Stimulated activated naive CD8-positive, alpha-beta T cell treated with anti-CD3 and anti-CD28 coated beads, Interleukin-15, amount 100 ng/mL, for 72 hours (primary cell): ENCODE measurements around the gene INPP5D.

Source experiments
- ATAC-seq: fragments of 150-1000 bp; cut with Tn5 transposase; 2 replicates; pipeline ENCODE4 v1.10.0; 2021; ENCODE audit warnings: mild to moderate bottlenecking, moderate library complexity
- DNase-seq, 2 donors: peaks; one replicate each; pipeline ENCODE4 v3.0.0; 2021 to 2022
- H3K27ac Mint-ChIP-seq, 2 donors: one replicate each; pipeline ENCODE4 v1.8.0; 2022; ENCODE audit warnings: mild to moderate bottlenecking in 2 of 2, mixed read lengths in 2 of 2, moderate library complexity in 2 of 2
- H3K27me3 Mint-ChIP-seq: one replicate; pipeline ENCODE4 v1.8.0; 2022; ENCODE audit warnings: mixed read lengths
- H3K4me1 Mint-ChIP-seq: one replicate; pipeline ENCODE4 v1.8.0; 2022; ENCODE audit warnings: mild to moderate bottlenecking, mixed read lengths
- H3K4me3 Mint-ChIP-seq, 2 donors: one replicate each; pipeline ENCODE4 v1.8.0; 2022; ENCODE audit warnings: mild to moderate bottlenecking in 2 of 2, mixed read lengths in 2 of 2, moderate library complexity in 1 of 2
- H3K9me3 Mint-ChIP-seq, 2 donors: one replicate each; pipeline ENCODE4 v1.8.0; 2022; ENCODE audit warnings: mixed read lengths in 2 of 2

INPP5D gene

DNA sequence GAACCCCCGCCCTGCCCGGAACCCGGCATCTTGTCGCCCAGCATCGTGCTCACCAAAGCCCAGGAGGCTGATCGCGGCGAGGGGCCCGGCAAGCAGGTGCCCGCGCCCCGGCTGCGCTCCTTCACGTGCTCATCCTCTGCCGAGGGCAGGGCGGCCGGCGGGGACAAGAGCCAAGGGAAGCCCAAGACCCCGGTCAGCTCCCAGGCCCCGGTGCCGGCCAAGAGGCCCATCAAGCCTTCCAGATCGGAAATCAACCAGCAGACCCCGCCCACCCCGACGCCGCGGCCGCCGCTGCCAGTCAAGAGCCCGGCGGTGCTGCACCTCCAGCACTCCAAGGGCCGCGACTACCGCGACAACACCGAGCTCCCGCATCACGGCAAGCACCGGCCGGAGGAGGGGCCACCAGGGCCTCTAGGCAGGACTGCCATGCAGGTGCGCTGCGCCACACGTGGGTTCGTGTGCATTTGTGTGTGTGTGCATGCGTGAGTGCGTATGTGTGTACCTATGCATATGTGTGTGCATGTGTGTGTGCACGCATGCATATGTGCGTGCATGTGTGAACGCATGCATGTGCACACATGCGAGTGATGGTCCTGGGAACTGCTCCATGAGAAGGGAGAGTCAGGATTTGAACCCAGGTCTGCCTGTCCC is 144.3 kb downstream of the INPP5D start:
- Mint-ChIP-seq H3K27me3 (no peaks in the 10 kb centered on the region), H3K4me3 (no peak overlapping the region), H3K9me3 (peaks cover 9 to 23% of the 10 kb centered on the region in 2 donors), H3K4me1 (peaks cover 21% of the 10 kb centered on the region), H3K27ac (peak overlapping the region in 1 of 2 donors; percentile 71)
- DNase-seq (no peak), ATAC-seq (peak; percentile 29)

DNA sequence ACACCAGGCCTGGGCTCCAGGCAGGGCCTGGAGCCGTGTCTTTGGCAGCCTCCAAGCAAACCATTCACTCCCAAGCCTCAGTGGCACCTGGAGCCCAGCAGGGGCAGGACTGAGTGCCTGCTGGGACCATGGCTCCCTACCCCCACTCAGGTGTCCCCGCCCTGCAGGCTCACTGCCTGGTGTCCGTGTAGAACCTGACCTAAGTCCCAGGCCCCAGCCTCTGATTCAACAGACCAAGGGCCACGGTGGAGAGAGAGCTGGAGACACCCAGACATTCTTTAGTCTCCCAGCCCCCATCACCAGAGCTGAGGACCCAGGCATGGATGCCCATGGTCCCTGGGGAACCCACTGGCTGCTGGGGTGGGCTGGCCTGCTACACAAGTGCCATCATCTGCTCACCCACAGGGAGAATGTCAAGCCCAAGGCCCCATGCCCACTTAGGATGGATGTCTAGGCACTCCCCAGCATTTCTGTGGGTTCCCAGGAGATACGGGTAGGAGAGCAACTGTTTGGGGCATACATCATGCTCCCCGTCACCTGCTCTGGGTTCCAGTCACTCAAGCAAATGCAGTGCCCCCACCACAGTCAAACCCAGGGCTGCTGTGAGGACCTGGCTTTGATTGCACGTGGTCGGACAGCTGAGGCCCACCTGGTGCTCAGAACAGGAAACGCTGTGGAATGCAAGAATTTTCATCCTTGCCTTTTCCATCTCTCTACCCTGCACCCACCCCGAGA is 148.4 kb downstream of the INPP5D start:
- Mint-ChIP-seq H3K9me3 (no peaks in the 10 kb centered on the region), H3K27me3 (no peaks in the 10 kb centered on the region), H3K4me3 (no peak overlapping the region), H3K4me1 (peaks cover 32% of the 10 kb centered on the region), H3K27ac (peak overlapping the region; percentile 48 to 62)
- DNase-seq: no peak
- ATAC-seq: peak; percentile 29

DNA sequence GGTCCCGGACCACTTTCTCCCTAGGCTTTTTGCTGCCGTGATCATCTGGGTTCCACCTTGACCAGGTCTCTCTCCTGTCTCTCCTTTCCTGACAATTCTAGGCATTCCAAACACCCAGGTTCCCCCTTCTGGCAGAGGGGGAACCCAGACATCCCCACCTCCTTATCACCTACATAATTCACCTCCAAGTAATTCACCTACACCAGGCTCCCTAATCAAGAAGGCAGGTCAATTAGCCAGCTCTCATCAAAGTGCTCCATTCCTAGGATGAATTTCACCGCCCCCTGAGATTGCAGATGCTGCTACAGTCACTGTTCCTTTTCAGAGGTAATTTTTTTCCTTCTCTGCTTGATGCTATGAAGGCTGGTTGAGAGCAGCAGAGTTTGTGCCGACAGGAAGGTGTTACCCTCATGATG is 149.0 kb downstream of the INPP5D start:
- H3K27me3 Mint-ChIP-seq: no peaks in the 10 kb centered on the region
- peaks cover 32% of the 10 kb centered on the region for H3K4me1 Mint-ChIP-seq
- H3K27ac Mint-ChIP-seq: peak overlapping the region in 1 of 2 donors; percentile 62
- ATAC-seq: no peak
- DNase-seq: no peak
- H3K4me3 Mint-ChIP-seq: no peak overlapping the region
- H3K9me3 Mint-ChIP-seq: no peaks in the 10 kb centered on the region

DNA sequence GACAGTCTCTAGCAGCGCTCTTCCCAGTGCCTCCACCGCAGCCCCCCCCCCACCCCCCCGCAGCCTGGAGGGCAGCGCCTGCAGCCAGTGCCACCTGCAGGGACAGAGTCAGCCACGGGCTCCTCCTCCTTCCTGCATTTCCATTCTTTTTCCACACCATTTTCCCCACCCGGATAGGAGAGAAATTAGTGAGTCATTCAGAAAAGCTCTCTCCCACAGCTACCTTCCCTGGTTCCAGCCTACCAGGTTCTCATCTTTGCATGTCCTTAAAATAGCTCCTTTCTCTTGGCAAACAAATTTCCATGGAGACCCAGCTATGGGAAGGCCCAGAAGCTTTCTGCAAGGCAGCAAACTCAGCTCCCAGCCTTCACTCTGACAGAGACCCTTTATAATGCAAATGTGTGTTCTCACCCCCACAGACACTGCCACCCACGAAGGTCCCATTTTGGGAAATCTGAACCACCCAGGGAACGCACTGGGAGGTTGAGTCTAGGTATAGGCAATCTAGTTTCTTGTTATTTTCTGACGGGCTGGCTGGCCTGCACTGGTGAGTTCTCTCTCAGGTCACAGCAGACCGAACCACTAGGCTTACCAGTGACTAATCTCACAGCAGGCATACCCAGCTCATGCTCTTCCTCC is 149.5 kb downstream of the INPP5D start:
- DNase-seq: no peak
- Mint-ChIP-seq H3K4me3 (no peak overlapping the region), H3K27me3 (no peaks in the 10 kb centered on the region), H3K9me3 (no peaks in the 10 kb centered on the region), H3K4me1 (peaks cover 32% of the 10 kb centered on the region), H3K27ac (peak overlapping the region in 1 of 2 donors; percentile 69)
- peak; percentile 41 for ATAC-seq

DNA sequence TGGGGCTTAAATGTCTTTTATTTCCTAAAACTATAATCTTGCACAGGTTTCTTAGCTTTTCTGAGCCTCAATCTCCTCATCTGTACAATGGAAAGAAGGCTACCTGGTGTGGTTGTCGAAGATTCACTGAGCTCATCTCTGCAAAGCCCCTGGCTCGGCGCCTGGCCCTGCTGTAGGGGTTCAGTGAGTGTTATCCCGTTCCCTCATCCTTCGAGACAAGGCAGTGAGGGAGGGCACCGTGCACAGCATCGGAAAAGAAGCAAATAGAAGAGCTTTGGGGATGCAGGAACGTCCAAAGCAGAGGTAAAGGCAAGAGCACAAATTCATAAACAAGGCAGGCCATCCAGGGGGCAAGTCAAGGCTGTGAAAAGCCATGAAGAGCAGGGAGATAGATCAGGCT is 150.1 kb downstream of the INPP5D start:
- Mint-ChIP-seq H3K4me1 (peaks cover 32% of the 10 kb centered on the region), H3K4me3 (no peak overlapping the region), H3K27ac (peak overlapping the region; percentile 35 to 79), H3K27me3 (no peaks in the 10 kb centered on the region), H3K9me3 (no peaks in the 10 kb centered on the region)
- ATAC-seq (no peak), DNase-seq (no peak)

DNA sequence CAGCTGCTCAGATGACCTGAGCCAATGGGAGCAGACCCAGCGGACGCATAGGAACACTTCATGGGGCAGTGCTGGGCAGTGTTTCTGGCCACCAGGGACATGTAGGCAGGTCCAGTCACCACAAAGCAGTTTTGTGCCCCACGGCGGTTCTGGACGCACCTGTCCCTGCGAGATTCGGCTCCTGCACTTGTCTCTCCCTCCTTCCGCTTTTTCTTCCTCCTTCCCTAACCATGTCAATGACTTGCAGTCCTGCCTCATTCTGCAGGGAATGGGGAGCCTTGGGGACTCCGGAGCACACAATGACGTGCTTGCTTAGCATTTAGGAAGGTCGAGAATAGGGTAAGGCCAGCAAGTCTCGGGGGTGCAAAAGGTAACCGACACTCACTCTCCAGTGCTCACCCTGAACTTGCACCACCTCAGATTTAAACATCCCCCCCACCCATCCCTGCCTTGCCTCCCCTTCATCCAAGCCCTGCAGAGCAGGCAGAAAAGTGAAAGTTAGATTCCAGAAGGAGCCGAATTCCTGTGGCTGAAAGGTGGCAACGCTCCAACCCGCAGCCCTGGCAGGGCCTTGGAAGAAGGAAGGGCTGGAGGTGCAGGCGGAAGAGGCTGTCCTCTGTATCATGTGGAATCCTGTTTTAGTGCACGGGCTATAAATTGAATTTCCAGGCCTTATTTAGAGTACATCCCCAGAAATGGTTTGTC is 150.9 kb downstream of the INPP5D start:
- DNase-seq (no peak), ATAC-seq (no peak)
- peaks cover 32% of the 10 kb centered on the region for H3K4me1 Mint-ChIP-seq
- H3K27me3 Mint-ChIP-seq: no peaks in the 10 kb centered on the region
- H3K9me3 Mint-ChIP-seq: no peaks in the 10 kb centered on the region
- H3K27ac Mint-ChIP-seq: no peak overlapping the region
- no peak overlapping the region for H3K4me3 Mint-ChIP-seq

DNA sequence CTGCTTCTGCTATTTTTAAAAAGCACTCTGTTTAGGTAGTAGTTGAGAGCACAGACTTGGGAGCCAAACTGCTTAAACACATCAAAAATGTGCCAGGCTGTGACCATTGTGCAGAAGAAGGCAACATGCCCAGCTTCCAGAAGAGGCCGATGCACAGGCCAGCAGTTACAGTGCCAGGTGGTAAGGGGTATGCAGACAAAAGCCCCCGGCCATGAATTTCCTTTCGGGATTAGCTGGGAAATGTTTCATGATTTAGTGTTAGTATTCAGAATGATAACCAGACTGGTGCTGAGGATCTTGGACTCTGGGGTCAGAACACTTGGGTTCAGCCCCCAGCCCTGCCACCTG is 151.4 kb downstream of the INPP5D start:
- DNase-seq: no peak
- Mint-ChIP-seq H3K27me3 (no peaks in the 10 kb centered on the region), H3K4me3 (no peak overlapping the region), H3K9me3 (no peaks in the 10 kb centered on the region), H3K4me1 (peaks cover 32% of the 10 kb centered on the region), H3K27ac (no peak overlapping the region)
- ATAC-seq: no peak

DNA sequence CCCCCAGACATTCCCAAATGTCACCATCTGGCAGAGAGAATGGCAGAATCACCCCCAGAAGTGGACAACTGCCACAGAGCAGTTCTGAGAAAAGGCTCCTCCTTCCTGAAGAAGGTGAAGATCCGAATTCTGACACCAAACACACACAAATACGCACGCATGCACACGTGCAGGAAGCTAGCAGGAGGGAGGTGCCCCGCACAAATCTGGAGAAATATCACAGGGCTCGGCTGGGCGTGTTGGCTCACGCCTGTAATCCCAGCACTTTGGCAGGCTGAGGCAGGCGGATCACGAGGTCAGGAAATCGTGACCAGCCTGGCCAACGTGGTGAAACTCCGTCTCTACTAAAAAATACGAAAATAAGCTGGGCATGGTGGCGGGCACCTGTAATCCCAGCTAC is 152.9 kb downstream of the INPP5D start:
- H3K27ac Mint-ChIP-seq: peak overlapping the region in 1 of 2 donors; percentile 20
- DNase-seq (no peak), ATAC-seq (no peak)
- no peaks in the 10 kb centered on the region for H3K27me3 Mint-ChIP-seq
- no peaks in the 10 kb centered on the region for H3K9me3 Mint-ChIP-seq
- no peak overlapping the region for H3K4me3 Mint-ChIP-seq
- peaks cover 24% of the 10 kb centered on the region for H3K4me1 Mint-ChIP-seq

DNA sequence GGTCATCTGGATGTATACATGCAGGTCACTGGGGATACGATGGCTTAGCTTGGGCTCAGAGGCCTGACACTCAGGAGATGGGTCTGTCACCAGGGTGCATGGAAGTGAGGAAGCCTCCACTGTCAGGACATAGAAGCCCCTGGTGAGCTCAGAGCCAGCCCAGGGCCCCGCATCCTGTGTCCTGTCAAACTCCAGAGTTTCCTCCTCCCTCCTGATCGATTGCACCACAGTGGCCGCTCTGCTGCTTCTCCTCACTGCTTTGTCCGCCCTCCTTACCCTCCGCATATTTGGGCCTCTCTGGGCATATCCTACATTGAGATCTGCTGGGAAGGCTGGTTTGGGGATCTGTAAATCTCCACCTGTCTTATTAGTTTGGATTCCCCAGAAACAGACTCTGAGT is 153.8 kb downstream of the INPP5D start:
- ATAC-seq: no peak
- Mint-ChIP-seq H3K4me3 (no peak overlapping the region), H3K27ac (no peak overlapping the region), H3K4me1 (peaks cover 15% of the 10 kb centered on the region), H3K27me3 (no peaks in the 10 kb centered on the region), H3K9me3 (no peaks in the 10 kb centered on the region)
- DNase-seq: no peak

DNA sequence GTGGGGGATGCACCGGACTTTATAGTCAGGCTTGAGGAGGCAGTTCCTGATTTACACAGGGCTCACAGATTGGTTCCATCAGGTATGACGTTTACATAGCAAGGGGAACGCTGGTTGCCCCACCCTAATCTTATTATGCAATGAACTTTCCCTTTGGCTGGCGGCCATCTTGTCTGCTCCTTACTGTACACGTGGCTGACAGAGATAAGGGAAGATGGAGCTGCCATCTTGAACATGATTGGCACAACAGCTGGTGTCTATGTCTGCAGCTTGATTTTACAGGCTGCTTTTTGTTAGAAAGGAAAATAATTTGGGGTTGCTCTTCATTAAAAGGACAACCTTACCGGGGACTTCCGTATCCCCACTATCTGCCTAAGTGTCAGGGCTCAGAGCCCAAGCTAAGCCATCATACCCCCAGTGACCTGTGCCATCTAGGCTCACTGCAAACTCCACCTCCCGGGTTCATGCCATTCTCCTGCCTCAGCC is 157.8 kb downstream of the INPP5D start:
- ATAC-seq: no peak
- H3K27ac Mint-ChIP-seq: no peak overlapping the region
- H3K4me1 Mint-ChIP-seq: no peaks in the 10 kb centered on the region
- no peak overlapping the region for H3K4me3 Mint-ChIP-seq
- DNase-seq: no peak
- H3K27me3 Mint-ChIP-seq: no peaks in the 10 kb centered on the region
- no peaks in the 10 kb centered on the region for H3K9me3 Mint-ChIP-seq

DNA sequence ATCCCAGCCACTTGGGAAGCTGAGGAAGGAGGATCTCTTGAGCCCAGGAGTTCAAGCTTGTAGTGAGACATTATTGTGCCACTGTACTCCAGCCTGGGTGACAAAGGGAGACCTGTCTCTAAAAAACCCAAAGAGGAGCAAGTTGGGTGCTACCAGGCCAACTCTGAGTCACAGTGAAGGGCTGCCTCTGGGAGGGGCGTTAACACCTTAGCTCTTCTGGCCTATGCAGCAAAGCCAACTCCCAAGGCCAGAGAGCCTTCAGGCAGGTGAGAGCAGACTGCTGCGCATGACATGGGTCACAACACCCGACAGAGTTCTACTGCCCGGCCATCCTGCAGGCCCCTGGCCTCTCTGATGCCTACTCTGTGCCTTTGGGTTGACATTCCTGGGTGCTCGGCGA is 158.7 kb downstream of the INPP5D start:
- no peaks in the 10 kb centered on the region for H3K9me3 Mint-ChIP-seq
- no peak for DNase-seq
- no peaks in the 10 kb centered on the region for H3K4me1 Mint-ChIP-seq
- H3K4me3 Mint-ChIP-seq: no peak overlapping the region
- no peak overlapping the region for H3K27ac Mint-ChIP-seq
- no peaks in the 10 kb centered on the region for H3K27me3 Mint-ChIP-seq
- ATAC-seq: no peak

DNA sequence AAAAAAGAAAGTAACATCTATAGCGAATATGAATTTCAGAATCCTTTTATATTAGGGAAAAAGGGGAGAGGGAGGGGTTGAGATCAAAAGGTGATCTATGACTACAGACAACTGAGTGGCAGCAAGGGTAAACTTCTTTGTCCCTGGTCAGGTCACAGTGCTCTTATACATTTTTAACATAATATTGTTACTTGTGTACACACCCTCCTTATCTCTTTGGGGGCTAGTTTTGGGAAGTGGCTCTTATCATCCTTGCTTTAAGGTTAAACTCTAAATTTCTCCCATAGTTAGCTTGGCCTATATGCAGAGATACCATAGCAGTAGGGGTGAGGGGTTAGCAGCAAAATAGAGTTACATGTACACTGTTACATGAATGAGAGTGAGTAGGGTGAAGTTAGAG is 159.7 kb downstream of the INPP5D start:
- Mint-ChIP-seq H3K27me3 (no peaks in the 10 kb centered on the region), H3K9me3 (no peaks in the 10 kb centered on the region), H3K4me3 (no peak overlapping the region), H3K4me1 (no peaks in the 10 kb centered on the region), H3K27ac (no peak overlapping the region)
- ATAC-seq: no peak
- no peak for DNase-seq

DNA sequence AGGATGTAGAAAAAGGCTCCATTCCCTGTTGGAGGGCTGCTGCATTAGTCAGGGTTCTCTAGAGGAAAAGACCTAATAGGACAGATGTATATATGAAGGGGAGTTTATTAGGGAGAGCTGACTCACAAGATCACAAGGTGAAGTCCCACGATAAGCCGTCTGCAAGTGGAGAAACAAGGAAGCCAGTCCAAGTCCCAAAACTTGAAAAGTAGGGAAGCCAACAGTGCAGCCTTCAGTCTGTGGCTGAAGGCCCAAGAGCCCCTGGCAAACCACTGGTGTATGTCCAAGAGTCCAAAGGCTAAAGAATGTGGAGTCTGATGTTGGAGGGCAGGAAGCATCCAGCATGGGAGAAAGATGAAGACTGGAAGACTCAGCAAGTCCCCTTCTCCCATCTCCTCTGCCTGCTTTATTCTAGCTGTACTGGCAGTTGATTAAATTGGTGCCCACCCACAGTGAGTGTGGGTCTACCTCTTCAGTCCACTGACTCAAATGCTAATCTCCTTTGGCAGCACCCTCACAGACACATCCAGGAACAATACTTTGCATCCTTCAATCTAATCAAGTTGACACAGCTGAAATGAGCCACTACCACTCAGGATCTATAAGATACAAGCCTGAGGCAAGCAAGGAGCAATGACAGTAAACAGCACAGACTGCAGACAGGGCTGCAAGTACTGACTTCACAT is 161.4 kb downstream of the INPP5D start:
- peaks cover 12% of the 10 kb centered on the region for H3K4me1 Mint-ChIP-seq
- no peak overlapping the region for H3K4me3 Mint-ChIP-seq
- H3K9me3 Mint-ChIP-seq: no peaks in the 10 kb centered on the region
- ATAC-seq (no peak), DNase-seq (no peak)
- no peak overlapping the region for H3K27ac Mint-ChIP-seq
- H3K27me3 Mint-ChIP-seq: no peaks in the 10 kb centered on the region

DNA sequence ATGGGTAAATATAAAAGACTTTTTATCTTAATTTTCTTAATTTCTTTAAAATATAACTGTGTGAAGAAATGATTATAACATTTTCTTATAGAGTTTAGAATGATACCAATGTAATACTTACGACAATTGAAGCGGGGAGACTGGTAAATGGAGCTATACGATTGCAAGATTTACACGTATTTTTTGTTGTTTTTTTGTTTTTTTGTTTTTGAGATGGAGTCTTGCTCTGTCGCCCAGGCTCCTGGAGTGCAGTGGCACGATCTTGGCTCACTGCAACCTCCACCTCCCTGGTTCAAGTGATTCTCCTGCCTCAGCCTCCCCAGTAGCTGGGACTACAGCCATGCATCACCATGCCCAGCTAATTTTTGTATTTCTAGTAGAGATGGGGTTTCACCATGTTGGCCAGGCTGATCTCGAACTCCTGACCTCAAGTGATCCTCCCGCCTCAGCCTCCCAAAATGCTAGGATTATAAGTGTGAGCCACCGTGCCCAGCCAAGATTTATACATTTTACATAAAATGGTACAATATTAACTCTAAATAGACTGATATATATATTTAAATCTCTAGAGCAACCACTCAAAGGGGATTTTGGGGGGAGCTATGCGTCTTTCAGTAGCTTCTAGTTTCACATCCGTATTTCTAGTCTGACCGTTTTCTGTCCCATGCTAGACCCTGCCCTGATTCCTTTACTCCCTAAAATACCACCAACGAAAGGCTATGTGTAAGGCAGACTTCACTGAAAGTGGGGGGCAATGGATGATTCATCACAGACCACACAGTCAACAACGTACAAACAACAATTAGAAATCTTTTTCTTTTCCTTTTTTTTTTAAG is 163.1 kb downstream of the INPP5D start:
- Mint-ChIP-seq H3K27me3 (no peaks in the 10 kb centered on the region), H3K9me3 (no peaks in the 10 kb centered on the region), H3K4me3 (no peak overlapping the region), H3K27ac (no peak overlapping the region), H3K4me1 (peaks cover 17% of the 10 kb centered on the region)
- DNase-seq (no peak), ATAC-seq (no peak)
